Nasal cavity respiratory epithelium epithelial cell of viscerocranial mucosa (primary cell): ENCODE measurements around the gene ZC2HC1C. TPM values are rescaled to one million over a fixed set of nuclear protein-coding genes. Genes with fewer than 3 reads are reported as not detected.

Experiments
- total RNA-seq: library from RNA; depleted of rRNA; stranded (reverse); fragments of >200 nt; gene quantifications from 2 replicates; pipeline ENCODE4 v1.2.3, GENCODE V29; 2014

ZC2HC1C gene, protein sequence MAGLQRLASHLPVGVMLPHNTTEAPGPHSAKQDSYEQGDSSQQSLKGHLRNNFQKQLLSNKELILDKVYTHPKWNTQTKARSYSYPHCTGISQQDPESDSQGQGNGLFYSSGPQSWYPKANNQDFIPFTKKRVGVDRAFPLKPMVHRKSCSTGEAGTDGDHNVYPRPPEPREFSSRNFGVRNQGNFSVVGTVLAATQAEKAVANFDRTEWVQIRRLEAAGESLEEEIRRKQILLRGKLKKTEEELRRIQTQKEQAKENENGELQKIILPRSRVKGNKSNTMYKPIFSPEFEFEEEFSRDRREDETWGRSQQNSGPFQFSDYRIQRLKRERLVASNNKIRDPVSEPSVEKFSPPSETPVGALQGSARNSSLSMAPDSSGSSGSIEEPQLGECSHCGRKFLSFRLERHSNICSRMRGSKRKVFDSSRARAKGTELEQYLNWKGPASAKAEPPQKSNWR
- total RNA-seq, result 0.68 and 0.71 TPM in 2 replicates

DNA sequence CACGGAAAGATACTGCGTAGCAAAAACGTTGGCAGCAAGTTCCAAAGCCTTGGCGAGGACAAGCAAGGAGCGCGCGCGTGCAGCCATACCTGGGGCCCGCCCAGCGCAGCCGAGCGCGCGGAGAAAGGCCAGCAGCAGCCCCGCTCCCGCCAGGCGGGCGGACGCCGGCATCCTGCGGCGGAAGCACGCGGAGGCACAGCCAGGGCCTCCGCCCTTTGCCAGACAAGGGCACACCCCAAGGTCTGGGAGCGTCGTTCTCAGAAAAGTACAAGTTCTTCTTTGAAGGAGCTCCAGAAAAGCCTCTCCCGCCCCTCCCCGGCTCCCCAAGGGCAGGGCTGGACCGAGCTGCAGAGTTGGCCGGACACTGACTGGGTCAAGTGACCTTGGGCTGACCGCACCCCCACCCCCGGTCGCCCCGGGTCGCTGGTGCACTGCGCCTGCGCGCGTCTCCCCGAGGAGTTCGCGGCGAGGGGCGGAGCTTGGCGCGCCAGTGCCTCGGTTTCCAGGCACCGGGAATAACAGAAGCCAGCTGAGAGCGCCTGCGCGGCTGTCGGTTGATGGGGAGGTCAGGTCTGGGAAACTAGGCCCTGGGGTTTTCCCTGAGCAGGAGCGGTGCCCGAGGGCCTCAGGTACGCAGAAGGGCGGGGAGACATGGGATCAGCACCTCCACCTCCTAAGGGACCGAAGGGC, at the start of gene ZC2HC1C:
TSS of gene ZC2HC1C (plus strand) at position 521 of the 690 bp plus-strand sequence. CDS start 933 bp downstream, outside the sequence.

DNA sequence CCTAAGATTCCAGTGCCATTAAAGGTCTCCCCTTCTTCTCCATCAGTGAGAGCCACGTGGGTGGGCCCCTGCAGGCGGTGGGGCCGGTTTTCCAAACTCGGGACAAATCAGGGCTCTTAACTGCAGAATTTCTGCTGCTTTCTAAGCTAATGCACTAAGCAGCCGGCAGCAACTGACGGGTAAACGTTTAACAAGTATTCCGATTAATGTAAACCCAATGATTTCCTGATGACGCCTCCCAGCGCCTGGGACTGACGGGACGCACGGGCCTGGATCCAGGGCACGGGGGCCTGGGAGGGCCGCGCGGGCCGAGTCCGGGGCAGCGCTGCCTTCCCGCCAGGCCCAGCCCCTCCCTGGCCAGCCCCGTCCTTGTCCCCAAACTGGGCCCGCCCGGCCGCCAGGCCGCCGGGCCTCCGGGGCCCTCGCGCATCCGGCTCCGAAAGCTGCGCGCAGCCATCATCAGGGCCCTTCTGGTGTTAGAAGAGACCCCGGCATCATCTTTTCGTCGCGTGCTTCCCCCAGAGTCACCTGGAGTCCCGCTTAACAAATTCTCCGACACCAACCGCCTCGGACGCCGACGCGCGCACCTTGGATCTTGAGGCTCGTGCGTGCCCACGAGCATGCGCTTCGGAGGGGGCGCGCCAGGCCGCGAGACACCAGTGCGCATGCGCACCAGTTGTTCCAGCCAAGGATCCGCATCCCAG, 18.4 kb upstream of the ZC2HC1C start, which contains the start of gene MLH3:
TSS of gene MLH3 (minus strand) at position 616 of the 704 bp plus-strand sequence. CDS start 1,812 bp downstream, outside the sequence.

DNA sequence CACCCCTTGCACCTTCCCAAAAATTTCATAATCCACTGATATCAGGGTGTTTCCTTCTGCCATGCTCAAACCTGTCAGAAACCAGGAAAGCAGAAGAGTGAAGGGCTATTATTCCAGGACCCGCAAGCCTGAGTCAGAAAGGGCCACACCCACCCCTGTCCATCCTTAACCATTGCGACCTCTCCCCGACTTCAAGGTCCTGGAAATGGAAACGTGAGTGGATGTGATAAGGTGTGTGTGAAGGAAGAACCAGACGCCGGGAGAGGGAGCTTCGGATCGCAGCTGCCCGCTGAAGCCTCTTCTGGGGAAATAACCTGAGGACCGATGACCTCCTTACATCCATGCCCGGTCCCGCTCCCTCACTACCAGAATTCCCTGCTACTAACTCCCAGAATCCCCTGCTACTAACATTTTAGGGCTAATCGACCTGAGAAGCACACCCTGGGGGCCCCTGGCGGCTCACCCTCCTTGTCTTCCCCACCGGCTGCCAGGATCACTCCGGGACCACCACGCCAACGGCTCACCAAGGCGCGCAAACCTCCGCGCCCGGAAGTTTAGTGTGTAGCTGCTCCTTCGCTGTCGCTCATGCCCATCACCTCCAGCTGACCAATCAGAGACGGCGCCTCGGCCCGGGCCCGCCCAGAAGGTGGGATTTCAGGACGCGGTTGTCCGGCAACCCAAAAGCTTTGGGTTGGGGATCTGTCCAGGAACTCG, 5.8 kb upstream of the ZC2HC1C start, which contains the start of gene ACYP1:
TSS of gene ACYP1 (minus strand) at position 534 of the 714 bp plus-strand sequence. CDS start at position 63, 471 bp downstream.

GRCh38 chr14:75126679-75127473, 57.4 kb downstream of the ZC2HC1C start, which contains the start of gene NEK9:
TSS of gene NEK9 (minus strand) at chr14:75127048. CDS start at chr14:75126921, 127 bp downstream.

Other genes with a start within 250 kb of the ZC2HC1C start
- gene PROX2, start 193.5 kb upstream of the ZC2HC1C start, total RNA-seq, result not detected in 2 replicates
- gene DLST, start 187.7 kb upstream of the ZC2HC1C start, total RNA-seq, result 58.8 and 81.3 TPM in 2 replicates
- gene RPS6KL1, start 146.4 kb upstream of the ZC2HC1C start, total RNA-seq, result 0.43 and 9.6 TPM in 2 replicates
- gene PGF, start 114.0 kb upstream of the ZC2HC1C start, total RNA-seq, result 41.9 and 45.8 TPM in 2 replicates
- gene EIF2B2, start 66.7 kb upstream of the ZC2HC1C start, total RNA-seq, result 64.3 and 69.4 TPM in 2 replicates
- gene MLH3, start 18.2 kb upstream of the ZC2HC1C start, total RNA-seq, result 20.6 and 24.6 TPM in 2 replicates
- gene ACYP1, start 5.6 kb upstream of the ZC2HC1C start, total RNA-seq, result 4.6 and 6.8 TPM in 2 replicates
- 39.3 and 40.4 TPM in 2 replicates for gene NEK9, start 57.4 kb downstream of the ZC2HC1C start, total RNA-seq
- gene TMED10, start 107.0 kb downstream of the ZC2HC1C start, total RNA-seq, result 306 and 314 TPM in 2 replicates
- gene FOS, start 209.2 kb downstream of the ZC2HC1C start, total RNA-seq, result 72.8 and 177 TPM in 2 replicates